Endometrium (tissue), 2 donors: Measurements from ENCODE around the gene DBET.
"Not testable (repeated sequence)": the region's sequence is repeated elsewhere in the genome, so short reads cannot be mapped to it uniquely, and the experiment has no call there.

Source experiments
- FAIRE-seq: peaks from 2 replicates; lab custom pipeline; 2012; peaks lifted over from hg19 to GRCh38; lab: Jason Lieb, UNC
- donor health status: control.
- donor health status: control.

Gene DBET

GRCh38 chr4:190049378-190050239 is 14.7 kb upstream of the DBET start:
- FAIRE-seq, result peak; percentile 90

GRCh38 chr4:190058997-190059396 is 5.3 kb upstream of the DBET start:
- not testable (repeated sequence) for FAIRE-seq

GRCh38 chr4:190064805-190065204 is 503 bp downstream of the DBET start:
- FAIRE-seq, result not testable (repeated sequence)

GRCh38 chr4:190068351-190068750 is 4.0 kb downstream of the DBET start:
- FAIRE-seq, result not testable (repeated sequence)

GRCh38 chr4:190093052-190093451 is 28.8 kb downstream of the DBET start:
- FAIRE-seq, result not testable (repeated sequence)

- not testable (repeated sequence) for FAIRE-seq
Observed at GRCh38 chr4:190094031-190094430, 29.7 kb downstream of the DBET start.

- not testable (repeated sequence) for FAIRE-seq
Observed at GRCh38 chr4:190095335-190095734, 31.0 kb downstream of the DBET start.

GRCh38 chr4:190099605-190100004 is 35.3 kb downstream of the DBET start:
- FAIRE-seq, result not testable (repeated sequence)

- not testable (repeated sequence) for FAIRE-seq
Observed at GRCh38 chr4:190101525-190101924, 37.2 kb downstream of the DBET start.

- not testable (repeated sequence) for FAIRE-seq
Observed at GRCh38 chr4:190106191-190106590, 41.9 kb downstream of the DBET start.

GRCh38 chr4:190106611-190107480 is 42.5 kb downstream of the DBET start:
- not testable (repeated sequence) for FAIRE-seq

GRCh38 chr4:190107766-190108485 is 43.6 kb downstream of the DBET start:
- FAIRE-seq, result not testable (repeated sequence)

GRCh38 chr4:190108756-190109155 is 44.5 kb downstream of the DBET start:
- FAIRE-seq, result not testable (repeated sequence)

- FAIRE-seq, result not testable (repeated sequence)
Observed at GRCh38 chr4:190109390-190110011, 45.2 kb downstream of the DBET start.

GRCh38 chr4:190110033-190110432 is 45.7 kb downstream of the DBET start:
- FAIRE-seq, result not testable (repeated sequence)

- not testable (repeated sequence) for FAIRE-seq
Observed at GRCh38 chr4:190110570-190111295, 46.4 kb downstream of the DBET start.

- FAIRE-seq, result not testable (repeated sequence)
Observed at GRCh38 chr4:190112879-190113278, 48.6 kb downstream of the DBET start.

GRCh38 chr4:190114991-190115390 is 50.7 kb downstream of the DBET start:
- FAIRE-seq, result not testable (repeated sequence)
